ENCODE results near the gene C2CD2. TPM values are rescaled to one million over a fixed set of nuclear protein-coding genes. Genes with fewer than 3 reads are reported as not detected.

Gene C2CD2
- total RNA-seq, 2 experiments from 2014 or later, result 6.2 to 7.1 TPM

GRCh38 chr21:41856572-41856971, 97.2 kb downstream of the C2CD2 start:
- ATAC-seq (no peak), DNase-seq (no peak)
- peaks cover 21% of the 10 kb centered on the region for H3K36me3 Mint-ChIP-seq (ENCODE audit: low read depth)
- H3K4me1 Mint-ChIP-seq (ENCODE audit: low read depth), result no peaks in the 10 kb centered on the region
- no peaks in the 10 kb centered on the region for H3K9me3 Mint-ChIP-seq
- no peak overlapping the region for H3K4me3 Mint-ChIP-seq
- H3K27ac Mint-ChIP-seq, result no peak overlapping the region
- no peak for TF ChIP-seq CTCF (IDR thresholded peaks at IDR 0.05)
- no peaks in the 10 kb centered on the region for H3K27me3 Mint-ChIP-seq
- ChIA-PET POLR2A (no interaction called here), CTCF (interaction anchor here (0.7 kb wide), 1 partner anchor 24 kb away, joined by 4 read pairs; no protein-coding TSS in a partner anchor)
- intact Hi-C loops (cut with micrococcal nuclease), result no loop called here

- ChIA-PET POLR2A (no interaction called here), CTCF (no interaction called here)
- Mint-ChIP-seq H3K4me1 (ENCODE audit: low read depth) (no peaks in the 10 kb centered on the region), H3K36me3 (ENCODE audit: low read depth) (peaks cover 22% of the 10 kb centered on the region), H3K27me3 (no peaks in the 10 kb centered on the region), H3K27ac (no peak overlapping the region), H3K9me3 (no peaks in the 10 kb centered on the region), H3K4me3 (no peak overlapping the region)
- DNase-seq (no peak), ATAC-seq (no peak)
- intact Hi-C loops (cut with micrococcal nuclease), result no loop called here
- TF ChIP-seq CTCF (IDR thresholded peaks at IDR 0.05), result no peak
These were observed 99.3 kb downstream of the C2CD2 start for GRCh38 chr21:41854426-41854995.

GRCh38 chr21:41852929-41853320, 100.9 kb downstream of the C2CD2 start:
- peaks cover 22% of the 10 kb centered on the region for H3K36me3 Mint-ChIP-seq (ENCODE audit: low read depth)
- CTCF ChIA-PET, result interaction anchor here (0.6 kb wide), 1 partner anchor 74 kb away, joined by 3 read pairs; no protein-coding TSS in a partner anchor

GRCh38 chr21:41852151-41852928, 101.5 kb downstream of the C2CD2 start:
- ChIA-PET CTCF (no interaction called here), POLR2A (no interaction called here)
- no peak overlapping the region for H3K4me3 Mint-ChIP-seq
- H3K9me3 Mint-ChIP-seq, result no peaks in the 10 kb centered on the region
- peaks cover 18% of the 10 kb centered on the region for H3K36me3 Mint-ChIP-seq (ENCODE audit: low read depth)
- no peak for TF ChIP-seq CTCF (IDR thresholded peaks at IDR 0.05)
- no peaks in the 10 kb centered on the region for H3K4me1 Mint-ChIP-seq (ENCODE audit: low read depth)
- H3K27ac Mint-ChIP-seq, result no peak overlapping the region
- no peak for DNase-seq
- intact Hi-C loops (cut with micrococcal nuclease), result no loop called here
- H3K27me3 Mint-ChIP-seq, result no peaks in the 10 kb centered on the region
- ATAC-seq, result no peak

More at GRCh38 chr21:41852929-41853320, 100.9 kb downstream of the C2CD2 start:
- ATAC-seq (no peak), DNase-seq (no peak)
- no peak for TF ChIP-seq CTCF (IDR thresholded peaks at IDR 0.05)
- POLR2A ChIA-PET, result no interaction called here
- intact Hi-C loops (cut with micrococcal nuclease), result no loop called here
- H3K9me3 Mint-ChIP-seq, result no peaks in the 10 kb centered on the region
- H3K27me3 Mint-ChIP-seq, result no peaks in the 10 kb centered on the region
- no peaks in the 10 kb centered on the region for H3K4me1 Mint-ChIP-seq (ENCODE audit: low read depth)
- H3K4me3 Mint-ChIP-seq, result no peak overlapping the region
- no peak overlapping the region for H3K27ac Mint-ChIP-seq

GRCh38 chr21:41851090-41851790, 102.6 kb downstream of the C2CD2 start:
- intact Hi-C loops (cut with micrococcal nuclease), result no loop called here
- ATAC-seq (no peak), DNase-seq (no peak)
- Mint-ChIP-seq H3K4me3 (no peak overlapping the region), H3K36me3 (ENCODE audit: low read depth) (peaks cover 14% of the 10 kb centered on the region), H3K9me3 (no peaks in the 10 kb centered on the region), H3K4me1 (ENCODE audit: low read depth) (no peaks in the 10 kb centered on the region), H3K27ac (no peak overlapping the region), H3K27me3 (no peaks in the 10 kb centered on the region)
- ChIA-PET CTCF (no interaction called here), POLR2A (no interaction called here)
- no peak for TF ChIP-seq CTCF (IDR thresholded peaks at IDR 0.05)
